Esophagus muscularis mucosa (tissue), 4 donors: ENCODE results near the gene GPR87. TPM values are rescaled to one million over a fixed set of nuclear protein-coding genes. Genes with fewer than 3 reads are reported as not detected.

Experiments used
- DNase-seq: peaks from one replicate; pipeline ENCODE4 v3.0.0-alpha.2; 2017; ENCODE audit errors: extremely low spot score
- H3K27ac ChIP-seq, 4 donors: fragments of 200-600 bp; sonication (generic); replicated peaks in 1 of 4; 1 replicate in 3 of 4; 2 replicates in 1 of 4; pipeline ENCODE4 v1.5.1; 2016 to 2019; ENCODE audit warnings: mild to moderate bottlenecking in 1 of 4
- H3K27me3 ChIP-seq, 4 donors: fragments of 200-600 bp; sonication (generic); one replicate each; pipeline versions ENCODE4 v1.5.1 to v1.6.0; 2016 to 2019
- H3K36me3 ChIP-seq, 4 donors: fragments of 200-600 bp; sonication (generic); one replicate each; pipeline ENCODE4 v1.5.1; 2016 to 2019
- H3K4me1 ChIP-seq, 4 donors: fragments of 200-600 bp; sonication (generic); one replicate each; pipeline ENCODE4 v1.5.1; 2016 to 2019
- H3K4me3 ChIP-seq, 4 donors: fragments of 200-600 bp; sonication (generic); 1 replicate in 2 of 4; 2 replicates in 2 of 4; pipeline ENCODE4 v1.5.1; 2016 to 2019; ENCODE audit warnings: mild to moderate bottlenecking in 4 of 4, moderate library complexity in 1 of 4
- H3K9me3 ChIP-seq, 4 donors: fragments of 200-600 bp; sonication (generic); 1 replicate in 3 of 4; 2 replicates in 1 of 4; pipeline ENCODE4 v1.5.1; 2016 to 2019
- EP300 ChIP-seq: sonication (generic); formaldehyde crosslinking; IDR thresholded peaks from one replicate; pipeline ENCODE4 v1.6.1; 2017; ENCODE audit warnings: antibody characterized with exemption
- POLR2A ChIP-seq: fragments of 450-650 bp; IDR thresholded peaks from one replicate; pipeline ENCODE4 v1.6.1; 2017; ENCODE audit warnings: antibody characterized with exemption, moderate library complexity, mild to moderate bottlenecking, low read depth
- POLR2AphosphoS5 ChIP-seq, 2 donors: sonication (generic); formaldehyde crosslinking; IDR thresholded peaks; one replicate each; pipeline ENCODE4 v1.6.1; 2017; ENCODE audit warnings: antibody characterized with exemption in 2 of 2
- whole genome bisulfite sequencing: methylation state at CpG from one replicate; pipeline ENCODE4 v1.1.5; 2018; 5-methylcytosine and 5-hydroxymethylcytosine counted together
- intact Hi-C: fragments of 100-400 bp; cut with DNase I; formaldehyde crosslinking; loops from one replicate; pipeline ENCODE4 v1.15.1; 2023
- total RNA-seq, 4 donors: library from RNA; depleted of rRNA; stranded (reverse); fragments of >200 nt; gene quantifications; one replicate each; pipeline versions ENCODE4 v1.1.0 to v1.2.1, GENCODE V29; 2016
- TF ChIP-seq, protein P1 (sequence below), 3 experiments: fragments of 200-600 bp in 2 of 3; fragments of 450-650 bp in 1 of 3; sonication (generic) in 2 of 3; IDR thresholded peaks; one replicate each; pipeline ENCODE4 v1.5.1; 2017 to 2019; ENCODE audit warnings: antibody characterized with exemption in 3 of 3, mild to moderate bottlenecking in 2 of 3, moderate library complexity in 1 of 3

GPR87 gene
- total RNA-seq, 4 donors from 2014 or later = not detected

DNA sequence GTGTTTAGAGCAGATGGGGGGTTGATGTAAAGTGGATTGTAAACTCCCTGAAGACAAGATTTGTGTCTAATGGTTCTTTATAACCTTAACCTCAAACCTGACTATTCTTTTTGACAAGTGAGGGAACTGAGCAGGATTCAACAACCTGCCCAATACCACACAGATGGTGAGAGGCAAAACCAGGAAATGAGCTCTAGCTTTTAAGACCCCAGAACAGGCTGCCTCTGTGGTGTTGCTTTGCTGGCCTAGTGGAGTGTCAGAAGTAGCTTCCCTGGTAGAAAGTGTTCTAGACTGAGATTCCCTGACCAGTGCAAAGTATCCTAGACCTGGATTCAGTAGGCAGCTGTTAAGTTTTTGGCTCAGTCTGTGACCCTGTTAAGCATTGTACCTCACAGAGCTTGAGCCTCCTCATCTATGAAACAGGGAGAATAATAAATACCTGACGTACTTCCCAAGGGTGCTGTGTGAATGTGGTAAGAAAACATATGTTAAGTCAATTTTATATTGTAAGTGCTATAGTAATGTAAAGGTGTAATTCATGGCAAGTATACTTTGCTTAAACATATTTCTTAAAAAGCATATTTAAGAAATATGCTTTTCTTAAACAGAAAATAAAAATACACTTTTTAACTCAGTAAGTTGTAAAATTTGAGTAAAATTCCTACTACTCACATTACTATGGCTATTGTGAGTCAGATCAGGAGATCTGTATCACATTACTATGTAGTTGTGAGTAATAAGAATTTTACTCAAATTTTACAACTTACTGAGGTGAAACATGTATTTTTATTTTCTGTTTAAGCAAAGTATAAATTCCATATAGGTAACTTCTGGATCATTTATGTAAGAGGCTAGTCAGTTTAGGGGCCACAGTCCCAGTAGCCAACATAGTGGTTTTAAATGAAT is 8.8 kb downstream of the GPR87 start:
- Histone ChIP-seq H3K36me3 (no peaks in the 10 kb centered on the region), H3K4me3 (no peak overlapping the region), H3K27me3 (no peaks in the 10 kb centered on the region), H3K27ac (no peak overlapping the region), H3K4me1 (peaks cover 0 to 12% (median 0%) of the 10 kb centered on the region in 4 donors), H3K9me3 (no peaks in the 10 kb centered on the region)
- DNase-seq = peak; percentile 29
- 96% methylated on average over 1 of the region's 1 CpG for WGBS
- no peak for TF ChIP-seq EP300
- TF ChIP-seq POLR2A = no peak
- TF ChIP-seq POLR2AphosphoS5 (IDR thresholded peaks at IDR 0.05) = no peak
- TF ChIP-seq, protein P1, sequence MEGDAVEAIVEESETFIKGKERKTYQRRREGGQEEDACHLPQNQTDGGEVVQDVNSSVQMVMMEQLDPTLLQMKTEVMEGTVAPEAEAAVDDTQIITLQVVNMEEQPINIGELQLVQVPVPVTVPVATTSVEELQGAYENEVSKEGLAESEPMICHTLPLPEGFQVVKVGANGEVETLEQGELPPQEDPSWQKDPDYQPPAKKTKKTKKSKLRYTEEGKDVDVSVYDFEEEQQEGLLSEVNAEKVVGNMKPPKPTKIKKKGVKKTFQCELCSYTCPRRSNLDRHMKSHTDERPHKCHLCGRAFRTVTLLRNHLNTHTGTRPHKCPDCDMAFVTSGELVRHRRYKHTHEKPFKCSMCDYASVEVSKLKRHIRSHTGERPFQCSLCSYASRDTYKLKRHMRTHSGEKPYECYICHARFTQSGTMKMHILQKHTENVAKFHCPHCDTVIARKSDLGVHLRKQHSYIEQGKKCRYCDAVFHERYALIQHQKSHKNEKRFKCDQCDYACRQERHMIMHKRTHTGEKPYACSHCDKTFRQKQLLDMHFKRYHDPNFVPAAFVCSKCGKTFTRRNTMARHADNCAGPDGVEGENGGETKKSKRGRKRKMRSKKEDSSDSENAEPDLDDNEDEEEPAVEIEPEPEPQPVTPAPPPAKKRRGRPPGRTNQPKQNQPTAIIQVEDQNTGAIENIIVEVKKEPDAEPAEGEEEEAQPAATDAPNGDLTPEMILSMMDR (IDR thresholded peaks at IDR 0.05) = no peak
- intact Hi-C loops = no loop called here

DNA sequence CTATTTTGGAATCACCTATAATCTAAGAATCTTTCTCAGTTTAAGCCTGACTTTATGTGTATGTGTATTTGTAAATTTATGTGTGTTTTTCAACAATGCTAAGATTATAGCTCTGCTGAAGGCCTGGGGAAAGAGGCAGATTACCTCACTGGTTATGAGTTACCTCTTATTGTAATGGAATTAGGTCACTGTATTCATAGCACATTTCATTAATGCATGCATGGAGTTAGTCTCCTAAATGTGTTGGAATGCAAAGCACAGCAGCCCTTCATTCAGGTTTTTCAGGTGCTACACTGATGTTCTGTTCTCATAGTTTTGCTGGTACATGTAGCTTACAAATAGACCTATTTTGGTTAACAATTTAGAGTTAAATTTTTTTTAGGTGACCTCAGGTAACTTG is 9.5 kb downstream of the GPR87 start:
- TF ChIP-seq EP300 = no peak
- no peak for TF ChIP-seq POLR2A
- no peak for TF ChIP-seq POLR2AphosphoS5 (IDR thresholded peaks at IDR 0.05)
- TF ChIP-seq, protein P1 (IDR thresholded peaks at IDR 0.05) = no peak
- H3K27me3 ChIP-seq = no peaks in the 10 kb centered on the region
- no peak overlapping the region for H3K4me3 ChIP-seq
- no peaks in the 10 kb centered on the region for H3K36me3 ChIP-seq
- no peaks in the 10 kb centered on the region for H3K9me3 ChIP-seq
- peaks cover 0 to 12% (median 0%) of the 10 kb centered on the region in 4 donors for H3K4me1 ChIP-seq
- DNase-seq = no peak
- no peak overlapping the region for H3K27ac ChIP-seq
- intact Hi-C loops = no loop called here

DNA sequence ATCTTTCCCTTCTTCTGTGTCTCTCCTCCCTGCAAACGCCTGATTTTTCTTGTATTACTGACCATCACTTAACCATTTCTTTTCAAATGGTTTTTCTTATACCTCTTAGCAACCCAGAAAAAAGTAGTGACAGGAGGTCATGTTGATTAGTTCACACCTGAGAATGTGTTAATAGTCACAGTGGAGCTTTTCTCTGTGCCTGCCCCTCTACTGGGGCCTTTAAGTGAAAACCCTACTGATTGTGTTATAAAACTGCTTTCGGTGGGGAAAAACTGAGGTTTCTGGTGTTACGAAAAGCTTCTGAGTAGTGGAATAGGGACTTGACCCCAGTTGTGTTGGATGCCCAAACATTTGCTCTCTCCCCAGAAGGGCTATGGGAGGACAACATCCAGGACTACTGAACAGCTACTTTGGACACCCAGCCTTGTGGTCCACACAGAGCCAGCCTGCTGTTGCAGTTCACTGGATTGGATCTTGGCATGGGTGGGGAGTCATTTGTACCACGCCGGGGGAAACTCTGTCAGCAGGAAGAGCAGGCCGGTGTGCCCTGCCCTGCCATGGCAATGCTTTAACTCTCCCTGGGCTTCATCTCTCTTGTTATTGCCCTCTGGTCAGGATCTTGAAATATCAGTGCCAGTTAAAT is 10.3 kb downstream of the GPR87 start:
- intact Hi-C loops = no loop called here

DNA sequence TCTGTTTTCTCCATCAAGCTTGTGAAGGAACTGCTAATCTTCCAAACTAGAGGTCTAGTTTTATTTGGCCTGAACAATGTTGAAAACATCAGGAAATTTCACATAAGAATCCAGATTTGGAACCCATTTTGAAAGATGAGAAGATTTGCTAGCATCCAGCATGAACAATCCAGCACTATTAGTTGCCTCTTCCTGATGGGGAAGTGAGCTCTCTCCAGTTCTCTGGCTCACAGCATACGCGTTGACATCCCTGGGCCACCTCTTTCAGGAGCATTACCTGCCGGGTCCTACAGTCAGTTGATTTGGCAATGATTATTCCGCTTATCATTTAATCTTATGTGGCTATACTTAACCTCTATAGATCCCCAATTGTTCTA is 10.9 kb downstream of the GPR87 start:
- no peak overlapping the region for H3K27ac ChIP-seq
- 75% methylated on average over 4 of the region's 4 CpGs for WGBS
- no peak overlapping the region for H3K4me3 ChIP-seq
- peak; percentile 50 for DNase-seq
- intact Hi-C loops = no loop called here
- no peak for TF ChIP-seq POLR2A
- TF ChIP-seq, protein P1 (IDR thresholded peaks at IDR 0.05) = no peak
- no peak for TF ChIP-seq EP300
- no peak for TF ChIP-seq POLR2AphosphoS5 (IDR thresholded peaks at IDR 0.05)
- H3K27me3 ChIP-seq = no peaks in the 10 kb centered on the region
- H3K9me3 ChIP-seq = no peaks in the 10 kb centered on the region
- H3K4me1 ChIP-seq = peaks cover 0 to 12% (median 0%) of the 10 kb centered on the region in 4 donors
- H3K36me3 ChIP-seq = no peaks in the 10 kb centered on the region

More for the DNA sequence above, 10.3 kb downstream of the GPR87 start:
- Histone ChIP-seq H3K27ac (no peak overlapping the region), H3K36me3 (no peaks in the 10 kb centered on the region), H3K4me1 (peaks cover 0 to 12% (median 0%) of the 10 kb centered on the region in 4 donors), H3K4me3 (no peak overlapping the region), H3K27me3 (no peaks in the 10 kb centered on the region), H3K9me3 (no peaks in the 10 kb centered on the region)
- DNase-seq = peak; percentile 80
- TF ChIP-seq POLR2AphosphoS5 (IDR thresholded peaks at IDR 0.05) = no peak
- TF ChIP-seq, protein P1 (IDR thresholded peaks at IDR 0.05) = no peak
- no peak for TF ChIP-seq POLR2A
- no peak for TF ChIP-seq EP300
- WGBS = 94% methylated on average over 6 of the region's 6 CpGs
